GM10248 (cell line): ENCODE measurements around the gene WNT3.

ENCODE experiments used
- CTCF ChIA-PET: fragments of 300-600 bp; sonication (Branson Sonifier 250); formaldehyde crosslinking; extraction: SDS; loops from one replicate; lab custom pipeline; 2021; ENCODE audit warnings: antibody characterized with exemption; lab: Yijun Ruan, JAX
- POLR2A ChIA-PET: fragments of 350-650 bp; sonication (Branson Sonifier 250); formaldehyde crosslinking; extraction: SDS; loops from one replicate; lab custom pipeline; 2020; ENCODE audit warnings: antibody characterized with exemption; lab: Yijun Ruan, JAX
- DNase-seq: peaks from one replicate; pipeline ENCODE4 v3.0.0; 2012; ENCODE audit errors: extremely low spot score
- TF ChIP-seq, protein P1 (sequence below): IDR thresholded peaks from 2 replicates; pipeline ENCODE4 v1.5.1; 2012; ENCODE audit warnings: mild to moderate bottlenecking, low read depth; ENCODE audit errors: extremely low read depth, missing control alignments, control extremely low read depth

The WNT3 gene

DNA sequence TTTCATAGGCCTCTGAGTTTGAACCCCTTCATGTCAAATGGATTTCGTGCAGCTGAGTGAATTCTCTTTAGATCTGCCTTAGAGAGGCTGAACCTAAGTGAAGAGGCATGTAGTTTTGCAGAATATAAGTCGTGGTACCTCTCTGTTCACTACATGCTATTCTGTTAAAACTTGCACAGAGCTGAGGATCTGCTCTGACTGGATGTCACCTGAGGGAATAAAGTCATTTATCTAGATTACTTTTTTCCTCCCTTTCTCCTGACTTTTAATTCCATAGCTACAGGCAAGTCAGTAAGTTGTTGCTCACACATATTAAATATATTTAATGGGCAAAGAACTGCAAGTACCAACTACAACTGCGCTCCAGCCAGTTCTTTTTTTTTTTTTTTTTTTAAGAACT, 64.7 kb downstream of the WNT3 start:
- no peak for DNase-seq
- CTCF ChIA-PET, result interaction anchor here (0.9 to 2.4 kb wide), 3 partner anchors 14 to 210 kb away, joined by 3 to 7 read pairs (median 4); no protein-coding TSS in a partner anchor
- TF ChIP-seq, protein P1, sequence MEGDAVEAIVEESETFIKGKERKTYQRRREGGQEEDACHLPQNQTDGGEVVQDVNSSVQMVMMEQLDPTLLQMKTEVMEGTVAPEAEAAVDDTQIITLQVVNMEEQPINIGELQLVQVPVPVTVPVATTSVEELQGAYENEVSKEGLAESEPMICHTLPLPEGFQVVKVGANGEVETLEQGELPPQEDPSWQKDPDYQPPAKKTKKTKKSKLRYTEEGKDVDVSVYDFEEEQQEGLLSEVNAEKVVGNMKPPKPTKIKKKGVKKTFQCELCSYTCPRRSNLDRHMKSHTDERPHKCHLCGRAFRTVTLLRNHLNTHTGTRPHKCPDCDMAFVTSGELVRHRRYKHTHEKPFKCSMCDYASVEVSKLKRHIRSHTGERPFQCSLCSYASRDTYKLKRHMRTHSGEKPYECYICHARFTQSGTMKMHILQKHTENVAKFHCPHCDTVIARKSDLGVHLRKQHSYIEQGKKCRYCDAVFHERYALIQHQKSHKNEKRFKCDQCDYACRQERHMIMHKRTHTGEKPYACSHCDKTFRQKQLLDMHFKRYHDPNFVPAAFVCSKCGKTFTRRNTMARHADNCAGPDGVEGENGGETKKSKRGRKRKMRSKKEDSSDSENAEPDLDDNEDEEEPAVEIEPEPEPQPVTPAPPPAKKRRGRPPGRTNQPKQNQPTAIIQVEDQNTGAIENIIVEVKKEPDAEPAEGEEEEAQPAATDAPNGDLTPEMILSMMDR, result no peak
- POLR2A ChIA-PET, result no interaction called here

DNA sequence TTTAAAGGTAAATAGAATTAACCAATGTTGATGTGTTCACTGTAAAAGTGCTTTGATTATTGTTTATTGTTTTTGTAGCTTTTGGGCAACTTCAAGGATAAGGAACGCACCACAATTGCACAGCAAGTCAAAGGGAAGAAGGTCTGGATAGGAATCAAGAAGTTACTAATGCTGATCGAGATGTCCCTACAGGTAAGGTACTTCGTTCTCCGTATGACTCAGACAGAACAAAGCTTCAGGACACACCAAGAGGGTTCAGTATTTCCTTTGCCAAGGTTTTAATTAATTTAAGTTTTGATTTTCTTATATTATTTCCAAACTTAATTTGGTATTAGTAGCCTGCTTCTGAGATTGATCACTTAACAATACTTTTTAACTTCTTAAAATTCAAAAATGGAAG, 67.1 kb downstream of the WNT3 start:
- TF ChIP-seq, protein P1, result no peak
- POLR2A ChIA-PET, result no interaction called here
- DNase-seq, result no peak
- CTCF ChIA-PET, result interaction anchor here (1.0 kb wide), 1 partner anchor 15 kb away, joined by 5 read pairs; no protein-coding TSS in a partner anchor

DNA sequence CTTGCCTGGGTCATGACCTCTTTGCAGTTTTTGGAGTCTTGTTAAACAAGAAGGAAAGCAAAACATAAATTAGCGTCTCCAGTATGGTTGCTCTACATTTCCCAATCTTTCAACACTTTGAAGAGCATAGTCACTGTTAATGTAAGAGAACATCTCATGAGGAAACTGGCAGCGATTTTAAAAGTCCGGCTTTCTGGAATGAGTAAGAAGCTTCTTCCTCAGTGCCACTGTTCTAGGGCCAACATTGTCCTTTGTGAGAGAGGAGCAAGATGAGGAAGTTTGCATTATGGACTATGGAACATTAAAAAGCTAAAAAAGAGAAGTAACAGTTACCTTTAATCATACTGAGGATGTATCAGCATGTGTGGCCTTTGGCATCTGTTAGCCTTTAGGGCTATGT, 73.1 kb downstream of the WNT3 start:
- ChIA-PET CTCF (no interaction called here), POLR2A (no interaction called here)
- no peak for DNase-seq
- TF ChIP-seq, protein P1, result no peak

DNA sequence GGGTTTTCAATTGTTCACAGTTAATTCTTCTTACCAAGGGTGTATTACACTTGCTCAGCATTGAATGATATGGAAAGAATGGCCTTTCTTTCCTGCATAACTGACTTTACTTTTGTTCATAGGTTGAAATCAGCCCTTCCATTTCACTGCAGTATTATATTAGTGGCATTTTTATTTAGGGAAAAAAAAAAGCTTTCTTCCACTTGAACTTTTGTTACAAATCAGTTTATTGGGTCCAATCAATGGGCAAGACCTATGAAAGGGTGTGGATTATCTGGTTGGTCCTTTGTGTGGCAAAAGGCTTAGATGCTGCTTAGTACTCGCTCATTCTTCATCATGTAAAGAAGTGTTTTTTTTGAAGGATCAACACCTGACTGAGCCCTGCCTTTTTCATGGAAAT, 74.1 kb downstream of the WNT3 start:
- DNase-seq, result no peak
- TF ChIP-seq, protein P1, result no peak
- ChIA-PET CTCF (no interaction called here), POLR2A (no interaction called here)

DNA sequence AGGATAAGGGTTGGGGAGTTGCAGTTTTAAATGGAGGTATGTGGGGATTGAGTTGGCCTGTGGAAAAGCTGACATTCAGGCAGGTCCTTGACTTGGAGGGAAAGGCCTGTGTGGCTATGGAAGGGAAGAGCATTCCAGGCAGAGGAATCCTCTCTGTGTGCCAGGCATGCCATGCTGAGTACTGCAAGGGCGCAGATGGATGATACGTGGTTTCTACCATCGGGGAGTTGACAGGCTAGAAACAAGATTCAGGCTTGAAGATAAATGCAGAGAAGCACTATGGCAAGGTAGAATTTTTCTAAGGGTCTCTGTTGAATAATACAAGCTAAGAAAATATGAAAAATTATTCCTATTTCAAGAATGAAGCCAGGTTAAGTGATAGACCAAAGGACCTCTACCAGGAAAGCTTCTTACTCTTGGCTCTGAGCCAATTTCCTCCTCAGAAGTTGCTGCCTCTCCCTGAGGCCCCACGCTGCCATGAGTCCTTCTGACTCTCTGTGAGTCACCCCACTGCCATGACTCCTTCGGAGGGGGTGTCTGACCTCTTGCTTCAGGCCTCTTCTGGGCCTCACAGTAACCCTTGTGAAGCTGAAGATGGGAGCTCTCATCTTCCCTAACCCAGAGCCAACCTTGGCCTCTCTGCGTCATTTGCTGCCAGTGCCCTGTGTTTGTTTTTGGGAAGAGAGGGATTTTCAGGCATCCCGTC, 75.8 kb downstream of the WNT3 start:
- DNase-seq, result no peak
- CTCF ChIA-PET, result interaction anchor here (0.9 kb wide), 1 partner anchor 11 kb away, joined by 3 read pairs; no protein-coding TSS in a partner anchor
- TF ChIP-seq, protein P1, result no peak
- POLR2A ChIA-PET, result no interaction called here

DNA sequence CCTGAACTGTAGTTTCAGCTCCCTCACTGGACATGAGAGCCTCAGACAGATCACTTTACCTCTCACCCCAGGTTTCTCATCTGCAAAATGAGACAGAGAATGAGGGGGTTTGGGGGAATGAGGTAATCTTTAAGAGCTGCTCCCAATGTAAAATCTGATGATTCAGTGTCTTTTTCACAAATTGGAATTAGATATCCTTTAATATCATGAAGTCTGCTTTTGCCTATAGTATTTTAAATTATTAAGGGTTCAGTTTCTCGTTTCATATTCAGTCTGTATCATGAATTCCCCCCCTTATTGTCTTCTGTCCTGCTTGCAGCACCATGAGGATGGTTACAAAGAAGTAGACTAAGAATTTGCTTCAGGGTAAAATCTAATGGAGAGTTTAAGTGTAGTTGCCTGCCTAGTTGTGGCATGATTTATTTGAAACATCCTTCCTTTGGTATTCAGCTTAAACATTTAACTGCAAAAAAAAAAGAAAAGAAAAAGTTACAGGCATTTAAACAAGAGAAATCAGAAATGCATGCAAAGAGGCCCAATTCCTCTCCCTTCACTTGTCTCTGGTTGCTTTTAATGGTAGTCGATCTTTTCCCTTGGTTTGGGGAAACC, 77.3 kb downstream of the WNT3 start:
- DNase-seq, result no peak
- TF ChIP-seq, protein P1, result no peak
- POLR2A ChIA-PET, result no interaction called here
- CTCF ChIA-PET, result interaction anchor here (0.9 kb wide), 1 partner anchor 10 kb away, joined by 3 read pairs; no protein-coding TSS in a partner anchor
